ENCODE results near the gene FBXW7. TPM values are rescaled to one million over a fixed set of nuclear protein-coding genes. Genes with fewer than 3 reads are reported as not detected.

The FBXW7 gene
- total RNA-seq, 1 experiment from 2014 or later, result 27.1 TPM

- Histone ChIP-seq H4K91ac (ENCODE audit: insufficient read length, low read depth, low read length) (no peak overlapping the region), H4K20me1 (ENCODE audit: control insufficient read depth, insufficient read depth, insufficient read length) (no peaks in the 10 kb centered on the region), H3T11ph (ENCODE audit: low read length) (no peak overlapping the region), H3K27me3 (ENCODE audit: insufficient read depth, low read length) (no peaks in the 10 kb centered on the region), H3K27ac (ENCODE audit: insufficient read length, low read depth, low read length) (no peak overlapping the region), H2BK20ac (ENCODE audit: low read depth, low read length, poor library complexity, severe bottlenecking) (no peak overlapping the region), H2BK15ac (ENCODE audit: low read depth, low read length) (no peak overlapping the region), H2AFZ (ENCODE audit: low read length) (no peak overlapping the region), H3K4me1 (ENCODE audit: insufficient read depth, low read length) (no peaks in the 10 kb centered on the region), H3K4ac (ENCODE audit: low read depth, low read length) (no peak overlapping the region), H4K8ac (replicated peaks; ENCODE audit: insufficient read length, low read depth, low read length) (no peak overlapping the region), H2BK120ac (ENCODE audit: low read depth, low read length, poor library complexity, severe bottlenecking) (no peak overlapping the region), H4K5ac (ENCODE audit: insufficient read length, low read depth, low read length) (no peak overlapping the region), H3K9ac (ENCODE audit: extremely low read depth, insufficient read length, low read length) (no peak overlapping the region), H2BK12ac (ENCODE audit: insufficient read length, low read depth, low read length) (no peak overlapping the region), H3K23me2 (ENCODE audit: insufficient read length, low read depth, low read length, poor library complexity, severe bottlenecking) (peaks cover 5% of the 10 kb centered on the region), H3K14ac (ENCODE audit: insufficient read depth, low read length) (no peak overlapping the region), H3K9me3 (ENCODE audit: control insufficient read depth, low read depth, low read length) (no peaks in the 10 kb centered on the region), H3K79me2 (ENCODE audit: insufficient read depth, low read length) (peaks cover 5% of the 10 kb centered on the region; the same call in 1 of the 2 replicates), H3K4me2 (ENCODE audit: insufficient read depth, insufficient read length, low read length) (no peak overlapping the region), H3K23ac (ENCODE audit: insufficient read length, low read depth, low read length) (no peak overlapping the region), H2BK5ac (ENCODE audit: insufficient read length, low read length) (no peak overlapping the region), H3K18ac (ENCODE audit: insufficient read length, low read depth, low read length) (no peak overlapping the region), H2AK5ac (ENCODE audit: insufficient read length, low read length) (no peak overlapping the region), H3K56ac (ENCODE audit: insufficient read length, low read depth, low read length) (no peak overlapping the region), H3K79me1 (ENCODE audit: insufficient read depth, low read depth, low read length, poor library complexity, severe bottlenecking) (peaks cover 4% of the 10 kb centered on the region)
- Mint-ChIP-seq H3K36me3 (ENCODE audit: insufficient read depth in 1 of 3, low read depth in 3 of 3) (peaks cover 8 to 19% (median 17%) of the 10 kb centered on the region in 3 experiments), H3K27me3 (ENCODE audit: low read depth) (no peaks in the 10 kb centered on the region), H3K4me3 (no peak overlapping the region), H3K9me3 (peaks cover 0 to 2% of the 10 kb centered on the region in 2 experiments; a peak in 2 of 5 replicates), H3K27ac (no peak overlapping the region), H3K4me1 (peaks cover 13 to 14% of the 10 kb centered on the region in 2 experiments)
- no peak; the same call in 2 of the 3 replicates for TF ChIP-seq CTCF (conservative IDR thresholded peaks at IDR 0.05)
- peak; percentile 85 for DNase-seq
- WGBS (ENCODE audit: extremely low coverage, insufficient read length, low lambda C conversion rate), result no CpG with 5 or more reads among the region's 4 CpGs
Measured at GRCh38 chr4:152540293-152540674, 4.4 kb upstream of the FBXW7 start.
